ENCODE results near the gene CFAP45. TPM values are rescaled to one million over a fixed set of nuclear protein-coding genes. Genes with fewer than 3 reads are reported as not detected.

Gene CFAP45
- total RNA-seq, 2 experiments from 2014 or later, result 1.3 to 1.6 TPM

DNA sequence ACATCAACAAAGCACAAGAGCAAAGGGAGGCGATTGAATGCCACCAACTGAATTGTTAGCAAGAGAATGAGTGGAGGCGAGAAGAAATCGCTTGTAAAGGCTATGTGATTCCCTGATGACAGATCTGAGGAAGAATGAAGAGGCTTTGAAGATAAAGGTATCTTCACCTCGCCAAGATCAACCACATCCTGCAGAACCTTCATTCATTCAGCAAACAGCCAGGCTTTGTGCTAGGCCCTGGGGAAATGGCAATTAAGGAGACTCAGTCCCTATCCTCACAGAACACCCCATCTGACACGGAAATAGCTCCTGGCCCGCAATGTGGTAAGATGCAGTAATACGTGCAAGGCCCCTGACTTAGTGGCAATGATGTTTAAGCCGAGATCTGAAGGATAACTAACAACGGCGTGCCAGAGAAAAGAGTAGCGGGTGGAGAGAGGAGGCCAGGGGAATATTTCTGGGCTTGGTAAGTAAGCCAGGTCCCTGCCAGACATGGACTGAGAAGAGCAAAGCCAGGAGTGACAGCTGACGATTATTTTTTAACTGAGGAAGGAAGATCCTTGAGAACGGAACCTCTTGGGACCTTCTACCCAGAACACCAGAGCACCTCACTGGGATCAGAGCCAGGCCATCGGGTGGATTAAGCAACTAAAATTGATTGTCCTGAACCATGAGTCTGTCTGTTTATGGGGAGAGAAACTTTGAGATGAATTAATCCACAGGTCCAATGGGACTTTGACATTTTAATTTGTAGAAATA lies 32.9 kb downstream of the CFAP45 start:
- no peak for DNase-seq
- no peak for ATAC-seq
- Mint-ChIP-seq H3K9me3 (ENCODE audit: low read depth) (no peaks in the 10 kb centered on the region), H3K36me3 (no peaks in the 10 kb centered on the region), H3K27me3 (peaks cover 3% of the 10 kb centered on the region), H3K27ac (no peak overlapping the region), H3K4me3 (no peak overlapping the region), H3K4me1 (peaks cover 22% of the 10 kb centered on the region)
- CTCF ChIA-PET, result interaction anchor here (1.6 kb wide), 1 partner anchor 12 kb away, joined by 5 read pairs; no protein-coding TSS in a partner anchor

DNA sequence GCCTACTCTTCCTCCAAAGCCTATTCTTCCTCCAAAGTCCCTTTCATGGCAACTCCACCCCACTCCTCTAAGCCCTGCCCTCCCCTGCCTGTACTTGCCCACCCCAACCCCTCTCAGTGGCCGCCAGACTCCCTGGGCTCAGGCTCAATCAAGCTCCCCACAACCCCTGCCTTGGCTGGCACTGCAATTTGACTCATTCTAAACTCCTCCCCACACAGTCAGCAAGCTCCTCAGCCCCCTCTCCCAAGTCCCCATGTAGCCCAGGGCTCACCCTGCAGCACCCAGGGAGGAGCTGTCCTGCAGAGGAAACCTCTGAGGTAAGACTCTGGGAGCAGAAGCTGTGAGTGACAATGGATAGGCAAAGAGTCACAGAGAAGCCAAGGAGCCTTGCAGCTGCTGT lies 33.9 kb downstream of the CFAP45 start:
- DNase-seq (no peak), ATAC-seq (no peak)
- H3K4me3 Mint-ChIP-seq, result no peak overlapping the region
- H3K4me1 Mint-ChIP-seq, result peaks cover 22% of the 10 kb centered on the region
- H3K27ac Mint-ChIP-seq, result no peak overlapping the region
- no peaks in the 10 kb centered on the region for H3K9me3 Mint-ChIP-seq (ENCODE audit: low read depth)
- peaks cover 3% of the 10 kb centered on the region for H3K27me3 Mint-ChIP-seq
- CTCF ChIA-PET, result interaction anchor here (0.9 kb wide), 1 partner anchor 32 kb away, joined by 3 read pairs; no protein-coding TSS in a partner anchor
- H3K36me3 Mint-ChIP-seq, result no peaks in the 10 kb centered on the region

DNA sequence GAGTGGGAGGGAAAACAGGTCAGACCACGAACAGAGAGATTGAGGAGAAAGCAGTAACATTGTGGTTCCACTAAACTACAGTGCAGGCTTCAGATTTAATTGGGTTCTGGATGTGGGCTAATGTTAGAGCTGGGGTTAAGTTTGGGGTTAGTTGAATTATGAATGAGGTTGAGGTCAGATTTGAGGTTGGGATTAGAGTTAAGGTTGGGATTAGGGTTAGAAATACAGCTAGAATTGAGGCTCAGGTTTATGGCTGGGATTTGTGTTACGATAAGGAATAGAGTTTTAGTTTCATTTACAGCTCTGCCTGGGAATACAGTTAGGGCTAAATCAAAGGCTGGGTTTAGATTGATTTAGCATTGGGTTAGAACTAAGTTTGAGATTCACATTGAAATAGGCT lies 35.7 kb downstream of the CFAP45 start:
- H3K27me3 Mint-ChIP-seq, result peaks cover 3% of the 10 kb centered on the region
- H3K4me1 Mint-ChIP-seq, result peaks cover 17% of the 10 kb centered on the region
- CTCF ChIA-PET, result no interaction called here
- ATAC-seq (no peak), DNase-seq (no peak)
- no peak overlapping the region for H3K4me3 Mint-ChIP-seq
- H3K27ac Mint-ChIP-seq, result no peak overlapping the region
- H3K9me3 Mint-ChIP-seq (ENCODE audit: low read depth), result no peaks in the 10 kb centered on the region
- H3K36me3 Mint-ChIP-seq, result no peaks in the 10 kb centered on the region

DNA sequence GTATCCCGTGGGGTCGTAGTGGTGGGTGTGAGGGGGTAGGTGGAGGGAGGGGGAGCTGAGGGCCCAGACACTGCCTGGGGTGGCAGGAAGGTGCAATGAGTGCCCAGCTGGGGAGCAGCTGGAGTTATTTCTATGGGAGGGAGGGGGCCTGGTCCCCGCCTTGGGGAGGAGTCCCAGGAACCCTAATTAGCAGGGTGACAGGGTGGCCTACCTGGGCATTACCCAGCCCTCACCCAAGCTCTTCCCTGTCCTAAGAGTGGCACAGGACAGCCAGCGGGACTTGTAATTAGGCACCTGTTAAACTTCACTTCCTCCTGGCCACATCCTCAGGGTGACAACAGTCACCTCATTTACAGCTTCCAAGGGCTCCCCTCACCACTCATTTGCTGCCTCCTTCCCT lies 37.4 kb downstream of the CFAP45 start, which contains the start of gene VSIG8:
TSS of gene VSIG8 (minus strand) at position 101 of the 400 bp plus-strand sequence. CDS start 136 bp downstream, outside the sequence.
- CTCF ChIA-PET, result no interaction called here
- Mint-ChIP-seq H3K27me3 (peaks cover 3% of the 10 kb centered on the region), H3K9me3 (ENCODE audit: low read depth) (no peaks in the 10 kb centered on the region), H3K27ac (no peak within 1 kb of the TSS), H3K4me1 (peaks cover 9% of the 10 kb centered on the region), H3K4me3 (no peak within 1 kb of the TSS), H3K36me3 (no peaks in the 10 kb centered on the region)
- ATAC-seq (no peak), DNase-seq (no peak)

DNA sequence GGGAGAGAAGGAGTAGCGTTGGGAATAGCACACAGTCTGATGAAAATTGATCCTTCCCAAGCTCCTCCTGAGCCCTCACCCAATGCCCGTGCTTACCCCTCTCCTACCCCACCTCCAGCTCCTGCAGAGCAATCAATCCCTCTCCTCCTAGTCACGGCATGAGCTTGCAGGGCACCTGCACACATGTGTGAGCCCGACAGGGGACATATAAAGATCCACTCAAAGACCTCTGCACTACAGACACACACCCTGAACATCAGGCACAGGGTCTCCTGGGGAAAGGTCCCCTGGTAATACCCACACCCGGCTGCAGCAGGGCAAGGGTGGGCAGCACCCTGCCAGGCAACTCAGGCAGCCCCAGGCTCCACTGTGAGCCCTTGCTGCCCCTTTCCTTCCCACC lies 37.9 kb downstream of the CFAP45 start:
- no peak for DNase-seq
- ATAC-seq, result no peak
- H3K27ac Mint-ChIP-seq, result no peak overlapping the region
- no peaks in the 10 kb centered on the region for H3K9me3 Mint-ChIP-seq (ENCODE audit: low read depth)
- CTCF ChIA-PET, result no interaction called here
- H3K4me1 Mint-ChIP-seq, result peaks cover 8% of the 10 kb centered on the region
- no peaks in the 10 kb centered on the region for H3K36me3 Mint-ChIP-seq
- no peak overlapping the region for H3K4me3 Mint-ChIP-seq
- H3K27me3 Mint-ChIP-seq, result peaks cover 1% of the 10 kb centered on the region

DNA sequence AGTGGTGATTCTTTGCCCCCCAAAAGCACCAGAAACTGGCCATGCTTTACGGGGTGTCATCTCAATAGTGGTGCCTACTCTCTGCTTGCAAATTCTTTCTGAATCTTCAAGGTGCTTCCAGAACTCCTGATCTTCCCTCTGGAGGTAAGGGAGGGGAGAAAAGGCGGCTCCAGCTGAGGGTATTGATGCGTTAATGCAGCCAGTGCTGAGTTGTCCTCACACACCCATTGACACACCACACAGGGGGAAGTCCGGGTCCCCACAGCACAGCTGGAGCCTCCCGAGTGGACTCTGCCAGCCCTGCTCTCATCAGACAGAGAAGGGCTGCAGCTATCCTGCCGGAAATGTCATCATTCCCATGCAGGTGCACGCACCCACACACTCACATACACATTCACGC lies 38.7 kb downstream of the CFAP45 start:
- no peak for ATAC-seq
- no peaks in the 10 kb centered on the region for H3K9me3 Mint-ChIP-seq (ENCODE audit: low read depth)
- peaks cover under 1% of the 10 kb centered on the region for H3K4me1 Mint-ChIP-seq
- no peak for DNase-seq
- H3K27ac Mint-ChIP-seq, result no peak overlapping the region
- no peaks in the 10 kb centered on the region for H3K36me3 Mint-ChIP-seq
- no peak overlapping the region for H3K4me3 Mint-ChIP-seq
- CTCF ChIA-PET, result no interaction called here
- no peaks in the 10 kb centered on the region for H3K27me3 Mint-ChIP-seq

DNA sequence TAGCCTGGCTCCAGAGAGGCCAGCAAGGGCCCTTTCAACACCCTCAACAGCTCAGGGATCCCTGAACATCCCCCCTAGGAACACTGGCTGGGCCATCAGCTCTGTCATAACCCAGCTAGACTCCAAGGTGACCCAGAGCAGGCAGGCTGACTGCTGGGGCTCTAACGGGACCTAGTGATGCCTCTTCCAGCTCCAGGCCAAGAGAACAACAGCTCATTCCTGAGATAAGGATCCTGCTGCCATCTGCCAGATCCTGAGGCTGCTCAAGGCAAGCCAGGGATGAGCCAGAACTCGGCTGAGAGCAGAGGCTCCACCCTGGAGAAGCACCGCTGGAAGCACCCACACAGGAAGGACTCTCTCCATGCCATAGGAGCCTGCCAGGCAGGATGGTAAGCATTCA lies 39.5 kb downstream of the CFAP45 start:
- CTCF ChIA-PET, result no interaction called here
- Mint-ChIP-seq H3K36me3 (no peaks in the 10 kb centered on the region), H3K9me3 (ENCODE audit: low read depth) (no peaks in the 10 kb centered on the region), H3K27me3 (no peaks in the 10 kb centered on the region), H3K27ac (no peak overlapping the region), H3K4me1 (peaks cover under 1% of the 10 kb centered on the region), H3K4me3 (no peak overlapping the region)
- DNase-seq (no peak), ATAC-seq (no peak)

DNA sequence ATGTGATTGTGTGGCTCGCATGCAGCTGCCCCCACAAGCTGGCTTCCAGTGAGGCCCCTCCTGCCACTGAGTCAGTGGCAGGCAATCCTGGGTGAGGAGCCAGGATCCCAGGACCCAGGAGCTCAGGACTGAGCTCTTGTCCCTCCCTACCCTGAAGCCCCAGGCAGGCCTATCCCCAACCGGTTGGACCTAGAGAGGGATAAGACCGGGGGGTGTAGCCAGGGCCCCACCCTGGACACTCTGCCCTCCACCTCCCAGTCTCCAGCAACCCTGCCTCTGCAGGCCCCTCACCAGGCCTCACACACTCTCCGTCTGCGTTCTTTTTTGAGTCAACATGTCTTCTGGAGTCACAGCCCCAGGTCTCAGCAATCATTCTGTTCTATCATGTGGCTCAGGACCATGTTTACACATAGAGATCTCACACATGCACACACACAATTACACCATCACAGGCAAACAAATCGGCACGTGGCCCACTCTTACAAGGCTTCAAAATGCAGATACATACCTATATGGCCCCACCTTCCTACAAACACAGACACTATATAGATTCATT lies 40.1 kb downstream of the CFAP45 start:
- DNase-seq, result no peak
- no peaks in the 10 kb centered on the region for H3K9me3 Mint-ChIP-seq (ENCODE audit: low read depth)
- no peaks in the 10 kb centered on the region for H3K36me3 Mint-ChIP-seq
- no peak for ATAC-seq
- CTCF ChIA-PET, result no interaction called here
- H3K4me1 Mint-ChIP-seq, result peaks cover 6% of the 10 kb centered on the region
- no peak overlapping the region for H3K4me3 Mint-ChIP-seq
- H3K27me3 Mint-ChIP-seq, result no peaks in the 10 kb centered on the region
- H3K27ac Mint-ChIP-seq, result no peak overlapping the region

DNA sequence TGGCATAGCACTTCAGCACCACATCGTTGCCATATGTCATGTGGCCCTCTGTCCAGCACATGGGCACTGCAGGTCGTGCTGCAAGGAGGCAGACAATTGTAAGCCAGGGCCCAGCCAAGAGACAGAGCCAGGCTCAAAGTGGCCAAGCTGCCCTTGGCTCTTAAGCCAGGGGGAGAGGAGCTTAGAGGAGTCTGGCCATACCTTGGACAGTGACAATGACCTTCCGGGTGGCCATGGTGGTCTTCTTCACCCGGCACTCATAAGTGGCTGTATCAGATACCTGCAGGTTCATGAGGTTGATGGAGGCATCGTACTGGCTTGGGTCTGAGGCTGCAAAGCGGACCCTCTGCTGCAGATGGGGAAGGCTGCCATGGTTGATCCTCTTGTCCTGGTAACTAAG lies 42.1 kb downstream of the CFAP45 start:
- no peak for DNase-seq
- no peak overlapping the region for H3K4me3 Mint-ChIP-seq
- H3K4me1 Mint-ChIP-seq, result peaks cover 12% of the 10 kb centered on the region
- no peaks in the 10 kb centered on the region for H3K36me3 Mint-ChIP-seq
- H3K9me3 Mint-ChIP-seq (ENCODE audit: low read depth), result no peaks in the 10 kb centered on the region
- CTCF ChIA-PET, result interaction anchor here (1.9 kb wide), 1 partner anchor 59 kb away, joined by 6 read pairs; no protein-coding TSS in a partner anchor
- peaks cover 8% of the 10 kb centered on the region for H3K27me3 Mint-ChIP-seq
- ATAC-seq, result no peak
- H3K27ac Mint-ChIP-seq, result no peak overlapping the region

DNA sequence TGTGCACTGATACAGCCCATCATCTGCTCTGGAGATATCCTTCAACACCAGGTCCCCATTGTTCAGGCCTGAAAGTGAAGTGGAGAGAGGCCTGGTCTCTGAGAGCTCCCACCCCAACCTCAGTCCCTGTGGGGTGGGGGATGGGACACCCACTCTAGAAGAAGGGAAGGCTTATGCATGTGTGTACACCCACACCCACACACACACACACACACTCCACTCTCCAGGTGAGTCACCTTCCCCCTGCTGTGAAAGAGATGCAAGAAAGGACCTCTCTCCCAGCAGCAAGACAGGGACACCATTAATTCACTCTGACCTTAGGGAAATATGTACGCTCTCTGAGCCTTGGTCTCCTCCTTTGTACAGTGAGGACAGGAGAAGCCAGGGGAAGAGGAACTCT lies 43.4 kb downstream of the CFAP45 start:
- no peak overlapping the region for H3K27ac Mint-ChIP-seq
- peaks cover 12% of the 10 kb centered on the region for H3K4me1 Mint-ChIP-seq
- CTCF ChIA-PET, result interaction anchor here (1.0 to 1.9 kb wide), 2 partner anchors 16 to 57 kb away, joined by 3 to 6 read pairs; no protein-coding TSS in a partner anchor
- H3K27me3 Mint-ChIP-seq, result peaks cover 10% of the 10 kb centered on the region
- DNase-seq, result no peak
- no peak overlapping the region for H3K4me3 Mint-ChIP-seq
- ATAC-seq, result no peak
- no peaks in the 10 kb centered on the region for H3K9me3 Mint-ChIP-seq (ENCODE audit: low read depth)
- no peaks in the 10 kb centered on the region for H3K36me3 Mint-ChIP-seq

DNA sequence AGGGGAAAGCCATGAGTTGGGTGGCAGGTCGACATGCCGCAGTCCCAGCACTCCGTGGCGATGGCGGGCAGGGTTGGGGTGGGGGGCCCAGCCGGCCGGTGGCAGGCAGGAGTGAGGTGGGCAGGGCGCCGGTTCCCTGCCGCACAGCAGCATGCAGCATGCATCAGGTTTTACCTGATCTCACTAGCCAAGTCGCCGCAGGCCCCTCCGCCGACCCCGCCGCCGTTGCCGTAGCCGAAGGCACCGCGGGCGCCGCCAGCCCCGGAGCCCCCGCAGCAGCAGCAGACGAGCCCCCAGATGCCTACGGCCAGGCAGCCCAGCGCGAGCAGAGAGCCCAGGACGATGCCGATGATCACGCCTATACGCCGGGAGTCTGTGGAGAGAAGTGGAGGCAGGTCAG lies 44.3 kb downstream of the CFAP45 start:
- H3K27ac Mint-ChIP-seq, result no peak overlapping the region

DNA sequence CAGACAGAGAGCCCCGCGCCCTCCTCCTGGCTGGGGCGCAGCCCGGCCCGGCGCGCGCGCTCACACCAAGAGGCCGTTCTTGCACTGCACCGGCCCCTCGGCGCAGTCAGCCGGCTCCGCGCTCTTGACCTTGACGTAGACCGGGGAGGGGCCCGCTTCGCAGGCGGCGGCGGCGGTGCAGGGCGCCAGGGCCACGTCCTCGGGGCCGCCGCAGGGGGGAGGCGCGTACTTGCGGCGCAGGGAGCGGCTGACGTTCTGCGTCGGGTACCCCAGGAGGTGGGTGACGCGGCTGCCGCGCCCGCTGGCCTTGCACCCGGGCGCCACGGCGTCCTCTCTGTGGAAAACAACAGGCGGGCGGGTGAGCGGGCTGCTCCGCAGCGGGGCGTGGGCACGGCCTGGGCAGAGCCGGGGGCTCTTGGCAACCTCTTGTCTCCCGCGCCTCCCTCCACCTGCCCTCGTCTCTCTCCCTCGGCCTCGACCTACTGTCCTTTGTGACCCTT lies 45.2 kb downstream of the CFAP45 start:
- Mint-ChIP-seq H3K4me1 (peaks cover 12% of the 10 kb centered on the region), H3K9me3 (ENCODE audit: low read depth) (no peaks in the 10 kb centered on the region), H3K36me3 (no peaks in the 10 kb centered on the region), H3K4me3 (peak overlapping the region; percentile 77), H3K27me3 (peaks cover 10% of the 10 kb centered on the region), H3K27ac (peak overlapping the region; percentile 63)
- peak; percentile 84 for DNase-seq
- CTCF ChIA-PET, result interaction anchor here (0.8 to 1.4 kb wide), 3 partner anchors 28 to 55 kb away, joined by 3 to 5 read pairs (median 4); partner anchors contain the start of gene SLAMF8
- peak; percentile 93 for ATAC-seq

More for the DNA sequence above, 44.3 kb downstream of the CFAP45 start:
- H3K27me3 Mint-ChIP-seq, result peaks cover 10% of the 10 kb centered on the region
- H3K4me1 Mint-ChIP-seq, result peaks cover 12% of the 10 kb centered on the region
- H3K4me3 Mint-ChIP-seq, result no peak overlapping the region
- no peaks in the 10 kb centered on the region for H3K9me3 Mint-ChIP-seq (ENCODE audit: low read depth)
- CTCF ChIA-PET, result interaction anchor here (0.8 kb wide), 1 partner anchor 29 kb away, joined by 3 read pairs; the partner anchor contains the start of gene SLAMF8
- no peak for ATAC-seq
- no peak for DNase-seq
- no peaks in the 10 kb centered on the region for H3K36me3 Mint-ChIP-seq

DNA sequence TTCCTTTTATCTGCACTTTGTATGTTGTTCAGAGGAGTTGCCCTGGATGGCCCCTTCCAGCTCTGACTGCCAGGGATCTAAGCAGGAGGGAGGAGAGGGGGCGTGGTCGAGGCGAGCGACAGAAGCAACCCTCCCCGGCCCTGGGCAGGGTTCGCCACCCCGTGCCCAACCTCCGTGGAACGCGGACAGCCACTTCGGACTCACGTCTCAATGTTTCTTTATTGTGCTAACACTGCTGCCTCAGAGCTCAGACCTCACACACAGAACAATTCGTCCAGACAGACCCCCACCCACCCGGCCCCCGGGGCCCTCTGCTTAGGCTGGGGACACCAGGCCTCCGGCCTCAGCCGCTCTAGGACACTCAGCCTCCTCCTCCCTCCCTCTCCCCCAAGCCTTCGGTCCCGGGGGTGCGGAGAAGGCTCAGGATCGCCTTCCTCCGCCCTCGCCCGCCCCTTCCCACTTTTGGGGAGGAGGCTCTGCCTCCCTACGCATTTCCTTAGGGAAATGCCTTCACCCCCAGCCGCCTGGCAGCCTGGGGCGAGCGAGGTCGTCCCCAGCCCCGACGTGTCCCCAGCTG lies 45.8 kb downstream of the CFAP45 start:
- Mint-ChIP-seq H3K36me3 (no peaks in the 10 kb centered on the region), H3K4me3 (peak overlapping the region; percentile 77), H3K27me3 (peaks cover 10% of the 10 kb centered on the region), H3K27ac (peak overlapping the region; percentile 42), H3K4me1 (peaks cover 12% of the 10 kb centered on the region), H3K9me3 (ENCODE audit: low read depth) (no peaks in the 10 kb centered on the region)
- ATAC-seq, result peak; percentile 26
- DNase-seq, result no peak
- CTCF ChIA-PET, result interaction anchor here (1.1 to 1.7 kb wide), 7 partner anchors 19 to 154 kb away, joined by 3 to 6 read pairs (median 5); partner anchors contain the start of gene SLAMF8
